NOMO-1 (cell line): ENCODE results near the gene POFUT2.

Source experiments
- DNase-seq, 2 experiments: peaks; one replicate each; lab custom pipeline; 2025; ENCODE audit not compliant: unreplicated experiment in 2 of 2; lab: John Stamatoyannopoulos, UW

The POFUT2 gene

DNA sequence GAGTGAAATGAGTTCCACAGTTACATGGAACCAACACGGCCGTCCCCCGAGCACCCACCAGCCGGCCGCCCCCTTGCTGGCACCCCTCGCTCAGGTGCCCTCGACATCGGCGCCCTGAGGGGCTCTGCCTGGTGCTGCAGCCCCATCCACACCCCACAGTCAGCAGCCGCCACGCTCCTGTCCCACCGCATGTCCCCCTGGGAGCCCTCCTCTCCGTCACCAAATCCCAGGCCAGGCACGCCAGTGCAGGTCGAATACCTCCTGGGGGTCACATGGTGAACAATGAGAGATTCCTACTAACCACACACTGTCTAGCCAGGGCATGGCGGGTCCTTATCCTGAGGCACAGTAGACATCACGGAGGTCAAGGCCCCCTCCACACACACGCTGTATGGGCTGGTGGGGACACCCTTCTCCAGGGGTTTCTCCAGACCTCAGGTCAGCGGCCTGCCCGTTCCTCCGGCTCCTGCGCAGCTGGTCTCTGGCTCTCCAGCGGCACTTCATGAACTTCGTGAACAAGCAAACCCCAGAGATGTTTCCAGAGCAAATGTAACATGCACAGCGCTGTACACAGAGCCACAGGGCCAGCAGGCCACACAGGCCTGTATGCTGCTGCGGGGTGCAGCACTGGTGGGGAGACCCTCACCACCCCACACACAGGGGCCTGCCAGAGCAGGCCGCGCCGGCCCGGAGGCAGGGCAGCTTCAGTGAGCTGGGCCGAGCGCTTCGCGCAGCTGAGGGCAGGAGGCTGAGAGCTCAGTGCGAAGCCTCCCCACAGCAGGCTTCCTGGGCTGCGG is 21.8 kb downstream of the POFUT2 start:
- no peak for DNase-seq

DNA sequence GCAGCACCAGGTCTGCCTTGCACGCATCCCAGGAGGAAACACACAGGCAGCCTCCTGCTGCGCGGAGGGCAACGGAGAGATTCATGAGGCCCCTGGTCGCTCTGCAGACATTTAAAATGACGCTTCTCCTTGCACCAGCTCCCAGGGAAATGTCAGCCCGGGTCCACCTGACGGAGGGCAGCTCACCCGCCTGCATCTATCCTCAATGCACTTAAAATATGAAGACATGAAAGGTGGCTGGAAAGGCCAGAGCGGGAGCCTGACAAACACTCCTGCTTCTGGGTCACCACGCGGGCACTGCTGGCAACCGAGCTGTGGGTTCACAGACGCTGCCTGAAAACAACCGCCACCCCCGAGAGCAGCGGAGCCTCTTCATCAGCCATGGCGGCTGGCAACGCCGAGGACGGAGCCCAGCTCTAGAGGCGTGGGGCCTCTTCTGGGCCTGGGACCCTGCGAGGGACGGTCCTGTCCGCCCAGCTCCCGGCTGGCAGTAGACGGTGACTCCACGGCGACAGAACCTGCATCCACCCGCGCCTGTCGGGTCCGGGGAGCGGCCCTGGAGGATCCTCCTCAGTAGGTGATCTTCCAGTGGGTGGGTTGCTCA is 22.7 kb downstream of the POFUT2 start:
- no peak for DNase-seq

DNA sequence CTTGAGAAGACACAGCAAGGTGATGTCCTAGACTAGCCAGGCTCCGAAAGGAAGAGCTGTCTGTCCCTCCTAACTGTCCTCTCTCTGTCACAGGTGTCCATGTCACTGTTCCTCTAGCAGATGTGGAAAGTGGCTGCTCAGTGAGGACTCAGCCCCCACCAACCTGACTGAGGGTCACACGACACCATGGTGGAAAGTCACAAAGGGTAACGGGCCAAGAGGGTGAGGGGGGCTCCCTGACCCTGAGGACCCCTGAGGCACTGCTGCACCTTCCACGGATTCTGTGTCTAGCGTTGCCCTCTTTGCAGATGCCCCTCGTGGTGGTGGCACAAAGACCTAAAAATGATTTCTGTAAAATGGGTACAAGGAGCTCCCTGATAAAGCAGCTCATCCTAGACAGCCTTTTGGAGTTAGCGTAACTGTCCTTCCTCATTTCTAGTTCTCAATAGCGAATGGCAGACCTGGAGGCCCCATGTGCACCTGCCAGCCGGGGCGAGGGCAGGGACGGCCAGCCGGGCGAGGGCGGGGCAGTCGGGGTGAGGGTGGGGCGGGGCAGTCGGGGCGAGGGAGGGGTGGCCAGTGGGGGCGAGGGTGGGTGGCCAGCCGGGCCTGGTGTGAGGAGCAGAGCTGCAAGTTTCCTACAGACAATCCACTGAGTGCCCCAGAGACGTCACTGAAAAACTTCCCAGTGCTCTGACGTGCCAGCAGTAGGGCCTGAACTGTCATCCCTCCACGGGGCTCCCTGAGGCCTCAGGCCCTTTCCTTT is 23.4 kb downstream of the POFUT2 start:
- DNase-seq: no peak

DNA sequence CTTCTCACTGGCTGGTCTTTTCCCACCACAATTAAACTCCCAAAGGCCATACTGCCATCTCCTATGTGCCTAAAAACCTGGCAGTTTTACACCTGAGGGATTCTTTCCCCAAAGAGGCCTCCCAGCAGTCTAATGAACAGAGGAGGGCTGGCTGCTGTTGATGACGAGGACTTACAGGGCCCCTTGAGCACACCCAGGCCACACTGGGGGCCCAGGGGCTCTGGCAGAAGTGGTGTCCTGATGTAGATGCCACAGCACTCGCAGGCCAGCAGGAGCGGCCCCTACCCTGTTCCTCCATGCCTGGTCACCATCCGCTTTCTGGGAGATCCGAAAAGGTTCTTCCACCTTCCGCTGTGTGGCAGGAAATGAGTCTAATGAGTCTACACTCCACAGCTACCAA is 24.2 kb downstream of the POFUT2 start:
- no peak for DNase-seq

DNA sequence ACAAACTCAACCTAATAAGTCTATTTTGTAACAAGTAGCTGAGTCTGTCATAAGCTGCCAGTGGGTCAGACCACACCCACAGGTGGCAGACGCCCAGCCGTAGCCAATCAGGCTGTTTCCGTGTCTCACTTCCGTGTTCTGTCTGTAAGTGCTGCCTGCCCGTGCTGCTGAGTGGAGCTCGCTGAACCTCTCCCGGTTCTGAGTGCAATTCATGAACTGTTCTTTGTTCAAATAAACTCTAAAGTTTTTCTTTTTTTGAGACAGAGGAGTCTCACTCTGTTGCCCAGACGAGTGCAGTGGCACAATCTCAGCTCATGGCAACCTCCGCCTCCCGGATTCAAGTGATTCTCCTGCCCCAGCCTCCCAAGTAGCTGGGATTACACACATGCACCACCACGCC is 25.1 kb downstream of the POFUT2 start:
- DNase-seq: peak; percentile 41 to 49

DNA sequence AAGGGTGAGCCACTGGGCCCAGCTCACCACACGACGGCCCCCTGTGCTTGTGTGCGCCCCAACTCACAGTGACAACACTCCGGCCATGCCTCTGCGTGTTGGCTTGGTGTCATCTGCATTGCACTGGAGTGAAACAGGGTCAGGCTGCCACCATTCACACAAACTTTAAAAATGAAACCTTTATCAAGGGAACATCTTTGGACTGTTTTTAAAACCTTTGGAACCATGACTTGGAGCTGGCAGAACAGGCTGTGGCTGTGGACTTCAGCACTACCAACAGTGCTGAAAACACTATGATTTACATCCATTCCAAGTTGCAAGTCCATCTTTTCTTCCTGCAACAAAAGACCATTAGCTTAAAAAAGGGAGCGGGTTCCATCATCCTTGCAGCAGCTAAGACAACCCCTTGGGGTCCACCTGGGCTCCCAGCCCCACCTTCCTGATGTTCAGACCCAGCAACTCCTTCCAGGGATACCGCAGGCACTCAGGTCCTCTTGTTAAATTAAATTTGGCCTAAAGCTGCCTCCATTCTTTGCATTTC is 25.6 kb downstream of the POFUT2 start:
- no peak for DNase-seq

DNA sequence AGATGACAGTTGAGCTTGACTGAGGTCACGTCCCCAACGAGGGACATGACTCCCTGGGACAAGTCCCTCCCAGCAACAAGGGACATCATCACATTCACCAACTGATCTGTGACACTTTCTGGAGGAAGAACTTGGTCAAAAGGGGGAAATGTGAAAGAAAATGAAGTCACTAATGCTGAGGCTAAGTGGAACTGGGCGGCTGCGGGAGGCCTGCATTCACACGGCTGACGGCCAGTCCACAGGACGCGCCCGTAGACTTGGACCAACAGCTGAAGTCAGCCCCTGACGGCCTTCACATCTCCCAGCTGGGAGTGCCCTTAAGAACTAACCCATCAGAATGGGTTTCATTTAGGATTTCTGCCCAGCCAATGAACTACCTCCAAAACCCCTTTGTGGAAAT is 26.6 kb downstream of the POFUT2 start:
- DNase-seq: no peak

DNA sequence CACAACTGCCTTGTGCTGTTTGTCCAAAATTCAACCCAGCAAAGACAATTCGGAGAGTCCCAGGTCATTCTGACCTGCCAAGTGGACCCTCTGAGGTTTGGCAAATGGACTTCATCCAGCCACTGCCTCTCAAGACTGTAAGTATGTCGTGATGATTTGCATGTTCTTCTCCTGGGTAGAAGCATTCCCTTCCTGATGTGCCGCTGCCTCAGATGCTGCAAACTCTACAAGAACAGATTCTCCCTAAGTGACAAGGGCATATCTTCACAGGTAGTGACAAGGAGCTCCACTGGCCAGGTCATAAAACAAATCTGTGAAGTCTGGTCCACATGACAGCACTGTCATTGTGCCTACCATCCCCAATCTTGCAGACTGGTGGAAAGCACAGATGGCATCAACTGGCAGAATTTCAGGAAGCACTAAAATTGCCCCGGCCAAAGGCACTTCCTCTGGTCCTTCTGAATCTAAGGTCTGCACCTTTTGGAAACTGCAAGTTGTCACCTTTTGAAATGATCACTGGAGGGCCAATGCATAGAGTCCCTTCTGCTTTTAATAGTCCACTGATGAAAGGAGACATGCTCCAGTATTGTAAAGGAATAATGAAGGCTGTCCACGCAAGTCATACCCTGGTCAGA is 27.4 kb downstream of the POFUT2 start:
- DNase-seq: peak in 1 of 2 experiments; percentile 8

DNA sequence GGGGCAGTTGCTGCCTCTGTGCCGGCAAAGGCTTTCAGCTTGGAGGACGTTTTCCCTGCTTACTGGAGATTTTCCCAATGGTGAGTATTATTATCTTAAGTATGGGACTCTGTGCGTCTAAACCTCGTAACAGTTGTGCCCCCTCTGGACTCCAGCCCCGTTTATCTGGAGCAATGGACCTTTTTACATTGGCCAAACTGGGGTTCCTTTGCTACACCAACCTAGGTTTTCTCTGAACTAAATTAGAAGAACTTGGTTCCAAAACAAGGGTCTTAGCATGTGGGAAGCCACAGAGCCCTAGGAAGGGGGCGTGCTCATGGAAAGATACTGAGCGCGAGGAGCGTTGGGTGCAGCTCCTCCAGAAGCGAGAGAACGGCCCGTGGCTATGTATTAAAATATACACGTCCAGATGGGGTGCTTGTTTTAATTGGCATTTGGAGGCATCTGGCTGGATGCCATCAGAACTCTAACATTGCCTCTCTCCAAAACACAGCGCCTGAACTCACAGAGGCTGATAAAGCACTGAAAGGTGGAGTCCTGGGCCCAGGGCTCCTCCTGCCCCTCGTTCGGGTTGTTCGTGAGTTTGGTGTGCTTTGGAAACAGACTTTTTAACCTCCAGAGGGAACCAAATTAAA is 28.4 kb downstream of the POFUT2 start:
- DNase-seq: no peak

DNA sequence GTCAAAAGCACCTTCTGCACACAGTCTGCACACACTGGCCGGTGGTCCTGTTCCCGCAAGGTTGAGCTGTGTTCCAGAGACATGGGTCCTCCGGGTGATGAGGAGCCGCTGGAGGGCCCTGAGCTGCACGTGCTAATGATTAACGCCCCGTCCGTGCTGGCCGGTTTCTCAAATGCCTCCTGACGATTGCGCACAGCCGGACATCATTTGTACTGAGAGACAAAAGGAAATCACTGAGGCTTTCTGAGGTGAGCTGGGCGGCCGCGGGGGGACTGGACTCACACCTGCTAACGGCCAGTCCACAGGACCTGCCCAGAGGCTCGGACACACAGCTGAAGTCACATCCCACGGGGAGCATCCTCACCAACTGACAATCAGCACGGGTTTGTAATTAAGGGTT is 29.2 kb downstream of the POFUT2 start:
- DNase-seq: no peak

DNA sequence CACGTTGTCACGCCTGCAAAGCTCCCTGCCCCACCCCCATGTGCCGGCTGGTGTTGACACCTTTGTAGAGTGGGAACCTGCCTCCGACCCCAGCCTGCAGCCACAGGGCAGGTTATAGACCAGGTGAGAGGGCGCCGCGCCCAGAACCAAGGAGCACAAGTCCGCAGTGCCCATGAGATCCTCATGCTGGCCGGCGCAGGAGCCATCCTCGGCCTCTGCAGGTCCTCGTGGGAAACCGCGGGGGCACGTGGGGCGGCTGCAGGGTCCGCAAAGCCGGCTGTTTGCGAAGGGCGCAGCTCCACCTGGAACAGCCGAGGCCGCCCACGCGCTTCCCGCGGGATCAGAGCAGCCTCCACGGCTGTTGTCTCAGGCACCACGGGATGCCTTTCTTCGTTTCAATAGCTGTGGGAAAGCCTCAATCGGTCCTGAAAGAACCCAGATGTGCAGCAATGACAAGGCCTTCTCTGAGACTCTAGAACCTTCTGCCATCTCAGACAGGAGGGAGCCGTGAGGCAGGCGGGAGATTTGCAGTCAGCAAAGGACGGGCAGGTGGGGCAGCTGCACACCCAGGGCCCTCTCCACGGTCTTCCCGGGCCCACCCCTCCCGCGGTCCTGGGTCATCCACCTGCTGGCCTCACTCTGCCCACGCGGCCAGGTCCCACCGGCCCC is 29.9 kb downstream of the POFUT2 start:
- DNase-seq: no peak

DNA sequence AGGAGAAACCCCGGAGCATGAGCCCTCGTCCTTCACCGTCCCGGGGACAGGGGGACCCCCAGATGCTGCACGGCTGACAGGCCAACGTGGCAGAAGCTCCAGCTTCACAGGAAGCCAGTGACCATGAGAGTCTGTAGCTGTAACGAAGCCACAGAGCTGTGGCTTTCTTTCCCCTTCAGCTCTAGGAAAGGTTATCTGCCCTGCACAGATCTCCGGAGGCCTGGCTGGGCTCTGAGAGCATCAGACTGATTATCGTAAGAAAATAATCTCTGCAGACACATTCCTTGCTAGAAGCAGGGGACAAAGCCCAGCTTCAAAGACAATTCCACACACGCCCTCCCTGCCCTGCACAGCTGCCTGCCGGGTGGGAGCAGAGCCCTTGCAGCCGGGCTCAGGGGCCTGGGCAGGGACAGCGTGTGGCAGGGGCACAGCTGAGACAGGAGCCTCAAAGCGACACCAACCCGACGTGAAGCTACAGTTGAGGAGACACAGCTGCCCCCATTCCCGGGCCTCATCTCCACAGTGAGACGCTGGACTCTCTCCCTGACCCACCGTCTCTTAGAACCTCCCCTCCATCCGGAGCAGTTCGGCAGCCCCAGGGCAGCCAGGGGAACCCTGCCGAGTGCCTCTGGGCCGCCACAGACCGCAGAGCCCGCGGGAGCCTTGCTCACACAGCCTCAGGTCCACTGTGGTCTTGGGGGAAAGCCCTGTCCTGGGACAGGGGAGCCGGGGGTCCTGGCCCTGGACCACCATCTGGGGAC is 30.6 kb downstream of the POFUT2 start:
- no peak for DNase-seq

DNA sequence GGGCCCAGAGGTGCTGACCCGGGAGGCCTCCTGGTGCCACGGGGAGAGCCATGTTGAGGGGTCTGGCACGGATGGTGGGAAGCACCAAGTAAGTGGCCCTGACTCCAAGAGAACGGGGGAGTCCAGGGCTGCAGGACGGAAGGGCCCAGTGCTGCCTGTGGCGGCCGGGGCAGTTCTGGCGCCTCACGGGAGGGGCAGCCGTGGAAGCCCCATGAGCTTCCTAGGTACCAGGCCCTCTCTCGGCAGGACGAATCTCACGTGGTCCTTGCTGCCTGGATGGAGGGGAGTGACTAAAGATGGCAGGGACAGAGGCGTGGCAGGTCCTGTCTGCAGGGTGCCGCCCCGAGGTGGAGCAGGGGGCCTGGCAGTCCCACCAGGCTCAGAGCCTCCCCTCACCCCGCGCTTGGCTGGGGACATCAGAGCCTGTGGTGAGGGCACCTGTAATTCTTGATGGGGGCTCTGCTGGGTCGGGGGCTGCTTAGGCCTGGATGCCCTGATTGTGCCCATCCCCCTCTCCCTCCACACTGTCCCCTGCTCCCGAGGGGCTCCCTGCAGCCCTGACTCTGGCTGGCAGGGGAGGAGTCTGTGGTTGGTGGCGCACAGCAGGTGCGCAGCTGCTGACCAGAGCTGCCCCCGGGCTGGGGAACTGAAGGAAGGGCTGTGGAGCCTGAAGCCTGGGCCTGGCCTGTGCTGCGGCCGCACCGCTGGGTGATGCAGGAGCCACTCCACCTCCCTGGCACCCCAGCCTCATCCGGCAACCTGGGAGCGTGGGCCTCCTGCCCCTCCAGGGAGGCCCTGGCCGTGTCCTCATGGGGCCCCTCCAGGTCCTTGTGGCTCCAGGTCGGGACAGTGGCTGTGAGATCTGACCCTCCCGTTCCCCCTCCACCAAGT is 31.4 kb downstream of the POFUT2 start:
- no peak for DNase-seq

DNA sequence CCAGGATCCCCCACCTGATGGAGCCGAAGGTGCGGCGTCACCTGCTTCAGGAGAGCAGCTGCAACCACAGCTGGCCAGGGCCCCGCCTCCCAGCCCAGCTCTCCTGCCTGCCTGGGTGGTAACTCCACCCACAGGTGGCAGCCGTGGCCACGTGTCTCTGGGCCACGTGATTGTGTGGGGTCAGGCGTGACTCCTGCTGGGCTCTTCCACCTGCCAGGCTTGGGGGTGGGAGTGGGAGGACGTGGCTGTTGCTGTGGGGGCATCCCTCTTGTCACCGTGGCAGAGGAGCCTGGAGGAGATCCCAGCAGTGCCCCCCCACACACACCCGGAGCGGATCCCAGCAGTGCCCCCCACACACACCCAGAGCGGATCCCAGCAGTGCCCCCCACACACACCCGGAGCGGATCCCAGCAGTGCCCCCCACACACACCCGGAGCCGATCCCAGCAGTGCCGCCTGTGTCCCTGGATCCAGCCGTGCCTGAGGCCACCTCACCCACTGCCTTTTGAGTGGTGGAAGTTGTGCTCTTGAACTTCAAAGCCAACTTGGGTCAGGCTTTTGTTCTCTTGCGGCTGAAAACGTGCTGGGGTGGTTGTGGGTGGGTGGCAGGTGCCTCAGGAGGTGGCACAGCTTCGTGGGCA is 32.2 kb downstream of the POFUT2 start:
- DNase-seq: peak in 1 of 2 experiments; percentile 4

DNA sequence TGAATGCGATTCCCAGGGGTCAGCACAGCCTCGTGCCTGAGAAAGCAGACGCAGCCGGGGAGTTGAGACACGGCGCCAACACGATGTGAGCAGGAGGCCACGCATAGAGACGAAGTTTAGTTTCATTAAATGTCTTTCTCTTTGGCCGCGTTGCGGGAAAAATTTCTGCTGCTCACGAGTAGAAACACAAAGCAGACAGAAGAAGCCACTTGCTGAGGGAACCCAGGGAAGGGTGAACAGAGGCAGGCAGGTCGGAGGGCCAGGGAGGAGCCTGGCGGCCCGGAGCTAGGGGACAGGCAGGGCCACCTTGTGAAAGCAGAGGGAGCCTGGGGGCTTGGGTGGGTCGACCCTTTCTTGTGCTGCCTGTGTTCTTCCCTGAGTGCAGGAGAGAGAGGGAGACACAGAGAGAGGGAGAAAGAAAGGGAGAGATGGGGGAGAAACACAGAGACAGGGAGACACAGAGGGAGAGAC is 33.2 kb downstream of the POFUT2 start:
- no peak for DNase-seq

DNA sequence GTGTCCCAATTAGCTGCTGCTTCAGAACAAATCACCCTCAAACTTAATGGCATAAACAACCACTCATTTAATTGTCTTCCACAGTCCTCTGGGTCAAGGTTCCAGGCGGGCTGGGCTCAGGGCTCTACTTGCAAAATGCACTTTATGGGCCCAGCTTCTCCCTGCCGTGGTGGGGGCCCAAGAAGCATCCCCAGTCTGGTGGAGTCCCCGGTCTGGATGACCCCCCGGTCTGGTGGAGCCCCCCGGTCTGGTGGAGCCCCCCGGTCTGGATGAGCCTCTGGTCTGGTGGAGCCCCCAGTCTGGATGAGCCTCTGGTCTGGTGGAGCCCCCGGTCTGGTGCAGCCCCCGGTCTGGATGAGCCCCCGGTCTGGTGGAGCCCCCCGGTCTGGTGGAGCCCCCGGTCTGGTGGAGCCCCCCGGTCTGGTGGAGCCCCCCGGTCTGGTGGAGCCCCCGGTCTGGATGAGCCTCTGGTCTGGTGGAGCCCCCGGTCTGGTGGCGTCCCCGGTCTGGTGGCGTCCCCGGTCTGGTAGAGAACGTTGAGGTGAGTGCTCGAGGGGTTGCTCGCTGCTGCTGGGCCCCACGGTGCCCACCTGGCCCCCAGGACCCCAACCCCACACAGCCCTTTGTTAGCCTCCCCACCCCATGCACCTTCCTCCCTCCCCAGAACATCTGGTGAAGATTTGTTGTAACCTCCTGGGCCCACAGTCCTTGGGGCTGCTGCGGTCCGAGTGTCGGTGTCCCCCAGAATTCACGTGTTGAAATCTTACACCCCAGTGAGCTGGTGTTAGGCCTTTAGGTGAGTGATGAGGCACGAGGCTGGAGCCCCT is 33.8 kb downstream of the POFUT2 start:
- no peak for DNase-seq

DNA sequence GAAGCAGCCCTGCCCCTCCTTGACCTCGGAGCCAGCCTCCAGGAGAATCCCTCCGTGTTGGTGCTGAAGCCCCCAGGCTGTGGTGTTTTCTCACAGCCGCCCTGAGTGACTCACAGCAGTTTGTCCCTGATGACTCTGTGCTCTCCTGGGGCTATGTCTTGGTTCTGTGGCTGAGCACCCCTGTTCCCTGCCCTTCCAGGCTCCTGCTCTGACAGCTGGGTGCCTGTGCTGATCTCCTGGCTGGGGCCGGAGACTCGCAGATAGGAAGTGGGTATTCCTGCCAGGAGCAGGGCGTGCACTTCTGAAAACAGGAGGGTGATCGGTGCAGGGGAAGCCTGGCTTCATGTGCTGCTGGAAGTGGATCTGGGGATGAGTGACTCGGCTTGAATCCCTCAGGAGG is 34.5 kb downstream of the POFUT2 start:
- DNase-seq: no peak
